Stimulated activated naive CD4-positive, alpha-beta T cell treated with Interleukin-2 at 50 U/mL for 16 hours (primary cell): Measurements from ENCODE around the gene VPS16.
A peak's percentile ranks its signal among the peaks of the same experiment; 100 is the strongest.

Experiments used
- DNase-seq: peaks from one replicate; lab custom pipeline; 2025; lab: John Stamatoyannopoulos, UW

VPS16 gene

GRCh38 chr20:2840138-2840966, at the start of gene VPS16, which contains the start of gene PCED1A:
TSS of gene VPS16 (plus strand) at chr20:2840745. CDS start at chr20:2840775, 30 bp downstream.
TSS of gene PCED1A (minus strand) at chr20:2840655. CDS start at chr20:2839912, 743 bp downstream.
- DNase-seq: peak; percentile 87

GRCh38 chr20:2793471-2793870, 47.1 kb upstream of the VPS16 start:
- DNase-seq: no peak

DNA sequence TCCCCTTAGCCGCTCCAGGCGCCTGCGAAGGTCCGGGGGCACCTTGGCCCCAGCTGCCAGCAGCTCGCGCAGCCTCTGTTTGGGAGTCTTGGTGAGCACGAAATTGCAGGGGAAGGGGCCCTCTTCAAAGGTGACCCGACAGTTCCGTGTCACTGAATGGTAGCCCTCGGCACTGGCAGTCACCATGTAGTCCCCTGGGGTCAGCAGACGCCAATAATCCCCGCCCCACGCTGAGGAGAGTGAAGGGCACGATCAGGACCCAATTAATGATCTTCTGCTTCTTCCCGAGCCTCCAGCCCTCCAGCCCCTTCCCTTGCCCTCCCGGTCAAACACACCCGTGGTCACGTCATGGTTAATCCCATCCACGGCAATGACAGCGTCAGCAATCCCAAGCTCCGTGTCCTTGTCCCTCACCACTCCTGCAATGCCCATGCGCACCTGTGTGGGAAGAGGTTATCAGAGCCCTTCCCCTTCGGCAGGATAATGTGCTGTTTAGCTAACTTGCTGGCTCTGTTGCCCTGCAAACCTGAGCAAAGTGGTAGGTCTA, 46.3 kb upstream of the VPS16 start:
- DNase-seq: no peak

GRCh38 chr20:2794866-2795447, 45.6 kb upstream of the VPS16 start:
- DNase-seq: no peak

DNA sequence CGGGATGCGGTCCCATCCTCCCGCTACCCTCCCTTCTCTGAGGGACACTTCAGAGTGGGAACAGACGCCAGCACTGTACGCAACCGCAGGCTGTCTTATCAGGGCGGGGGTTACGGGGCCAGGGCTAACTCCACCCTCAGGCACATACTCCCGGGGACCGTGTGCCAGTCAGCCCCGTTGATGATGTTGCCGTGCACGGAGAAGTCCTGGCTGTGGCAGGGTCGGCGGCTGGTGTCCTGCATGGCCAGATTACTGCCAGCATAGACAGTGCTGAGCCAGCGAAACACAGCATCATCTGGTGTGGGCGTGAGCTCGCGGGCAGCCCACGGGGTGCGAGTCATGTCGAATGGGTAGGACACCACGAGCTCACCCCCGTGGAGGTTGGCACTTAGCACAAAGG, 45.1 kb upstream of the VPS16 start:
- DNase-seq: no peak

DNA sequence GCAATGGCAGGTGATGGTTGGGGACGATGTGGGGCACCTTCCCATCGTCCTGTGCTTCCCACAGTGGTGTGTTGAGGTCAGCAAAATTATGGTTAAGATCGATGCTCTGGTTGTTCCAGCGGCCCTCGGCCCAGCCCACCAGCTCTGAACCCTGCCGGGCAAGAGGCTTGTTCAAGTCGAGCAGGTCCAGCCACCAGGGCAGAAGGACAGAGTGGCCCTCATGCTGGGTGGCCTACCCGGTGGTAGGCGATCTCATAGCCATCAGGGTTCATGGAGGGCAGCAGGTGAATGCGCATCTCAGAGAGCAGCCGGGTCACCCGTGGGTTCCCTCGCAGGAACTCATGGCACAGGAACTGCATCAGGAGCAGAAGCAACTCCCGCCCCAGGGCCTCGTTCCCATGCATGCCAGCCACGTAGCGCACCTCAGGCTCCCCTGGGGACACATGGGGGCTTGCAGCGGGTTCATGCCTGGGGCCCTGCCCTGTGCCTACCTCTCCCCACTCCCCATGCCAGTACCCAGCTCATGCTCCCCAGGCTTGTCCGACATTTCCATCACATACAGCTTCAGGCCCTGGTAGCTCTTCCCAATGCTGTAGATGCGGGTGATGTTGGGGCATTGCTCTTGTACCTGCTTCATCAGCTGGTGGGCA, 44.4 kb upstream of the VPS16 start:
- no peak for DNase-seq

DNA sequence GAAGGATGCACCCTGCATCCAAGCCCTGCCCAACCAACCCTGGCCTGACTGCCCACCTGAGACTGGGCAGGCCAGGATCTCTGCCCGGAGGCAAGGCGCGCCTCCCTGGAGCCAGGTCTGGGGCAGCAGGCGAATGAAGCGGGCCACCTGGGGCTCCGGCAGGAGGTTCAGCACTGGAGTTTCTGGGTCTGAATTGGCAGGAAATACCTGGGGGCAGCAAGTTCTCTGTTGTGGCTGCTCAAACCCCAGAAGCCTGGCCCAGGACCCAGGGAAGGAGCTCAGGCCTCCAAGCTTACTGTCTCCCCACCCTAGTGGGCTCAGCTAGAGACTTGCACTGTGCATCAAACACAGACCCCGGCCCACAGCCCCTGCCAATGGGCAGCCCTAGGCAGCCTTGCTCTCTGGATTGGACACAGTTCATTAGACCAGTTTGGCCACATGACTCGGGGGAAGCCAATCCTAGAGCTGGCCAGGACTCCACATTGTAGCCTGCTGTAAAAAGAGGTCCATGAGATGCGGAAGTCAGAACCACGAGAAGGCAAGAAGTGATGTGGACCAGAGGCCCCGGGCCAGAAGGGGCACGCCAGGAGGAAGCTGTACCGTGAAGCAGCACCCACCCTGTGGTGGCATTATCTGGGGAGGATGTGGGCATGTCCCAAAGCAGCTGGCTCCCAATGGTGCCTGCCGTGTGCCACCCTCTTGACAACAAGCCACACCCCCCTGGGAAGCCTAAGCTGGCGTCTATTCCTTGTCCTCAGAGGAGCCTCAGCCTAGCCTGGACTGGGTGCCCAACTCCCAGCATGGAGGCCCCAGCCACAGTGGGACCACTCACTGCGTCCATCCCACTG, 43.2 kb upstream of the VPS16 start:
- no peak for DNase-seq

- DNase-seq: no peak
Measured at GRCh38 chr20:2798095-2798805, 42.3 kb upstream of the VPS16 start.

DNA sequence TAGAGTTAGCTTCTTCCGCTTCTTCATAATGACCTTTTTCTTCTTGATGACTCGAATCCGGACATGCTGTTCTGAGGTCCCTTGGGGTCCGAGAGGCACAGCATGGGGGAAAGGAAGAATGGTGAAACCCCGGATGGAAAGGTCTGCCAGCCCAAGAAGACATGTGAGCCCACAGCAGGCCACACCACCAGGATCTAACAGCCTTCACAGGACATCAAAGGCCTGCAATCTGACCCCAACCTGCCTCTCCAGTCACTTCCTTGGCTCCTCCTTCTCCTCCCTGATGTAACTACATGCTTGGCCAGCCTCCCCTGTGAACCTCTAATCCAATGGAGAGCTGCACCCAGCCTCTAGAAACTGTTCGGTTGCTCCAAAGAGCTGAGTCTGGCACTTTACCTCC, 41.7 kb upstream of the VPS16 start:
- DNase-seq: no peak

- no peak for DNase-seq
Measured at GRCh38 chr20:2799271-2799670, 41.3 kb upstream of the VPS16 start.

- no peak for DNase-seq
Measured at GRCh38 chr20:2799688-2800520, 40.6 kb upstream of the VPS16 start.

DNA sequence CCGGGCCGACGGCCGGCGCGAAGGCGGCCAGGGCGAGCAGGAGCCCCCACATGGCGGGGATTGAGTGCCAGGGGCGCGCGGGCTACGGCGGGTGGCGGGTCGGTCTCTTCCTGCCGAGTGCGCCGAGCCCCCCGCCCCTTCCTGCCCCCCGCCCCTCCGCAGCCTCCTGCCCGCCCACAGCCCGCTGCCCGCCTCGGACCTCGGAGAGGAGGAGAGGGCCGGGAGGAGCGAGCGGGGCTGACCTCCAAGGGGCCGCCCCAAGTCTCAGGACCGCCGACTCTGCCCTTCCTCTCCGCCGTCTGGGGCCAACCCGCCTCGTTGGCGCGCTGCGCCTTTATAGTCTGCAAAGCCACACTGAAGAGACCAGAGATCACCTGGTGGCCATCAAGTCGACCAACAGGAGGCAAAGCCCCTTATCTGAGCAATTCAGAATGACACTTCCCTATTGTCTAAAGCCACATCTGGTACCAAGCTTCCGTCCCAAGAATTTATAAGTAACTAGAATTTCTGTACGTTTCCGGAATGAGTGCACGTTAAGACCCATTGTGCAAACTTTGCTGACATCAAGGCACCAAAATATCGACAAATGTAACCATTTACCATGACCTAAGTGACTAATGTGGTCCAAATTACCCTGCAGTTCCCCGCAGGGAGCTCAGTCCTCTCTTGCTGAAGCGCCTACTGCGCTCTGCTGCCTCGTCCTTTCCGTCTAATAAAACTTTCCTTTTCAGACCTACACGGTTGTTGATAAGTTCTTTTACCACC, 39.8 kb upstream of the VPS16 start, which contains the start of gene CPXM1:
Gene CPXM1, minus strand, starts transcription at position 107 of the 765 bp plus-strand sequence. Its CDS starts 55 bp downstream, at position 52.
- DNase-seq: no peak

- no peak for DNase-seq
Measured at GRCh38 chr20:2801286-2801728, 39.2 kb upstream of the VPS16 start.

GRCh38 chr20:2804041-2804828, 36.3 kb upstream of the VPS16 start:
- no peak for DNase-seq

GRCh38 chr20:2804852-2805688, 35.5 kb upstream of the VPS16 start:
- DNase-seq: no peak

DNA sequence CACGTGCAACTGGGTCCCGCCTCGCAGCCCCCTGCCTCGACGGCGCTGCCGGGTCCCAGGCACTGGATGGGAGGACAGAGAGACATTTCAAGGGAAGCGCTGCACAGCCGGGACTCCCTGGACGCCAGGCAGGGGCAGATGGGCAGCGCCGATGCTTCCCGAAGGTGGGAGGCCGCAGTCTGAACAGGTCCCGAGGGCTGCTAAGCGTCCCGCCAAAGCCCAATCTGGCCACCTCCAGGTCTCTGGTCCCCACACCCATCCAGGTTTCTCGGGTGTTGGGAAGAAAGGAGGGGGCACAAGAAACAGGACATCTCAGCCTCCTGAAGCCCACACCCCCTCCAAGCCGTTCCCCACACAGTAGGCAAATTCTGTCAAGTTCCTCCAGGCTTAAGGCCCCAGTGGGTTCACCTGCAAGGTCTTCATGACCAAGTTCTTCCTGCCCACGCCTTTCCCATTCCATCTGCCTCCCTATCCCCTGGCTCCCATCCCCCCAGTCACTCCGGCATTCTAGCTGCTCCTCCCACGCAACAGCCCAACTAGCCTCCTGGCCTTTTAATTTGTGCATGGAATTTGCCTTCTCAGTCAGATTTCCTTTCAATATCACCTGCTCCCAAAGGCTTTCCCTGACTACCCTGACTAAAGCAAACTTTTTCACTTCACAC, 34.7 kb upstream of the VPS16 start:
- DNase-seq: no peak

DNA sequence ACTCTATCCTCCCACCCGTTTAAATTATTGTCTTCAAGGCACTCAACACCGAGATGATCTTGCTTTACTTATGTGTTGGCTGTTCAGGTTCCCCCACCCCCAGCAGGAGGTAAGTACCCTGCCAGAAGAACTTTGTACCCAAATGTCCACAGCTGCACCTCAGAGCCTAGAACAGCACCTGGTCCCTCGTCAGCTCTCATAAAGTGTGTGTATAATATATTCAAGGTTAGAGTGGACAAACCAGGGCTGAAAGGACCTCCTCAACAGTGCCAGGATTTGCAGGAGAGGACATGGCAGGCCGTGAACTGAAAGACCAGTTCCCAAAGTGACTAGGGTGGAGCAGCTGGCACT, 34.2 kb upstream of the VPS16 start:
- DNase-seq: no peak
